Right atrium auricular region (tissue), 2 donors: ENCODE measurements around the gene SKI. TPM values are rescaled to one million over a fixed set of nuclear protein-coding genes. Genes with fewer than 3 reads are reported as not detected.

Source experiments
- DNase-seq: peaks from one replicate; pipeline ENCODE4 v3.0.0-alpha.2; 2019; ENCODE audit warnings: low spot score
- H3K27ac ChIP-seq, 2 donors: fragments of 200-600 bp; sonication (generic); 1 replicate in 1 of 2; 2 replicates in 1 of 2; pipeline ENCODE4 v1.5.1; 2016 to 2019
- H3K27me3 ChIP-seq, 2 donors: fragments of 200-600 bp; sonication (generic); one replicate each; pipeline versions ENCODE4 v1.5.1 to v1.6.0; 2017 to 2019
- H3K36me3 ChIP-seq: fragments of 200-600 bp; sonication (generic); one replicate; pipeline ENCODE4 v1.5.1; 2016
- H3K4me1 ChIP-seq, 2 donors: fragments of 200-600 bp; sonication (generic); one replicate each; pipeline versions ENCODE4 v1.5.1 to v1.6.0; 2017 to 2019
- H3K4me3 ChIP-seq, 2 donors: fragments of 200-600 bp; sonication (generic); 1 replicate in 1 of 2; 2 replicates in 1 of 2; pipeline ENCODE4 v1.5.1; 2017 to 2019; ENCODE audit warnings: mild to moderate bottlenecking in 1 of 2, moderate library complexity in 1 of 2
- H3K9me3 ChIP-seq, 2 donors: fragments of 200-600 bp; sonication (generic); one replicate each; pipeline ENCODE4 v1.5.1; 2019
- total RNA-seq, 2 donors: library from RNA; depleted of rRNA; stranded (reverse); fragments of >200 nt; gene quantifications; one replicate each; pipeline ENCODE4 v1.1.0, GENCODE V29; 2016
- TF ChIP-seq, protein P1 (sequence below), 2 donors: fragments of 200-600 bp; sonication (generic); IDR thresholded peaks; one replicate each; pipeline ENCODE4 v1.5.1; 2019; ENCODE audit warnings: antibody characterized with exemption in 2 of 2

SKI gene
- total RNA-seq, 2 donors from 2014 or later, result 36.7 to 57.2 TPM

DNA sequence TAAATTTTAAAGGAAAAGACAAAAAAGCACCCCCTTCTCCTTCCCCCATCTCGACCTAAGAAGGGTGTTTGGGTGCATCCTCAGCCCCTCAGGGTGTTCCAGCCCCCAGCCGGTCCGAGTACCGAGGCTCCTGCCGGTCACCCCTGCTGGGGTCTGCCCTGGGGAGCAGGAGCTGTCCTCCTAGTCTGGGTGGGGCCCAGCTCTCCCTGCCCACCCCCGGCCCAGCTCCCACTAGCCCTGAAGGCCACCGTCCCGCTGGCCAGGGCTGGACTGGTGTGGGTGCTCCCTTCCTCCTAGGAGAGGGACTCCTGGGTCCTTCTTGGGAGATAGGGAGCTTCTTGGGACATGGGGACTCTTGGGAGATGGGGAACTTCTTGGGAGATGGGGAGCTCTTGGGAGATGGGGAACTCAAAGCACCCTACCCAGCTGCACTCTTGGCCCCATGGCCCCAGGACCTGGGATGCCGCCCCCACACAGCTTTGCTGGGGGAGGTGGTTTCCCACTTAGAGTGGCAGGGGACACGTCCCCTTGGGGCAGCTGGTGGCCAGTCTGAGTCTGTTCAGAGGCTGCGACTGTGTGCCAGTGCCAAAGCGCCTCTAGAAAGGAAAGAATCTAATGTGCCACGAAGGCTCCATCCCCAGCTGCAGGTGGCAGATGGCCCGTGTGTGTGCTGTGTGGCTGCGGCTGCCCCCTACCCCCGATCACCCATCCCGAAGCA lies 118.7 kb downstream of the SKI start:
- Histone ChIP-seq H3K27me3 (no peaks in the 10 kb centered on the region), H3K4me3 (no peak overlapping the region), H3K9me3 (no peaks in the 10 kb centered on the region), H3K4me1 (no peaks in the 10 kb centered on the region), H3K36me3 (no peaks in the 10 kb centered on the region), H3K27ac (no peak overlapping the region)
- TF ChIP-seq, protein P1, sequence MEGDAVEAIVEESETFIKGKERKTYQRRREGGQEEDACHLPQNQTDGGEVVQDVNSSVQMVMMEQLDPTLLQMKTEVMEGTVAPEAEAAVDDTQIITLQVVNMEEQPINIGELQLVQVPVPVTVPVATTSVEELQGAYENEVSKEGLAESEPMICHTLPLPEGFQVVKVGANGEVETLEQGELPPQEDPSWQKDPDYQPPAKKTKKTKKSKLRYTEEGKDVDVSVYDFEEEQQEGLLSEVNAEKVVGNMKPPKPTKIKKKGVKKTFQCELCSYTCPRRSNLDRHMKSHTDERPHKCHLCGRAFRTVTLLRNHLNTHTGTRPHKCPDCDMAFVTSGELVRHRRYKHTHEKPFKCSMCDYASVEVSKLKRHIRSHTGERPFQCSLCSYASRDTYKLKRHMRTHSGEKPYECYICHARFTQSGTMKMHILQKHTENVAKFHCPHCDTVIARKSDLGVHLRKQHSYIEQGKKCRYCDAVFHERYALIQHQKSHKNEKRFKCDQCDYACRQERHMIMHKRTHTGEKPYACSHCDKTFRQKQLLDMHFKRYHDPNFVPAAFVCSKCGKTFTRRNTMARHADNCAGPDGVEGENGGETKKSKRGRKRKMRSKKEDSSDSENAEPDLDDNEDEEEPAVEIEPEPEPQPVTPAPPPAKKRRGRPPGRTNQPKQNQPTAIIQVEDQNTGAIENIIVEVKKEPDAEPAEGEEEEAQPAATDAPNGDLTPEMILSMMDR (IDR thresholded peaks at IDR 0.05), result no peak
- DNase-seq, result no peak

DNA sequence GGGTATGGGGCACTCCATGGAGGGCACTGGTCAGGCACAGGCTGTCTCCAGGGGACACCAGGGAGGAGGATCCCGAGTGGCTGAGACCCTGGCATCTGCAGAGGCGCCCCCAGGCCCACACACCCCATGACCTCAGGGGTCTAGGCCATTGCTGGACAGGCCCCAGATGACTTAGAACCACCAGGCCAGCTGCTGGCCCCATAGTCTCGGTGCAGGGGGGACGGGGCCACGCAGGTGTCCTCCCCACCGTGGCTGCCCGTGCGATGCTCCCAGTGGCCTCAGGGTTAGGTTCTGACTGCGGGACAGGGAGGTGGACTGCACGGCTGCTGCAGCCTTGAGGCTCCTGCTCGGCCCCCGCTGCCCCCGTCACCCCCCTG lies 119.3 kb downstream of the SKI start:
- DNase-seq, result no peak
- H3K9me3 ChIP-seq, result no peaks in the 10 kb centered on the region

DNA sequence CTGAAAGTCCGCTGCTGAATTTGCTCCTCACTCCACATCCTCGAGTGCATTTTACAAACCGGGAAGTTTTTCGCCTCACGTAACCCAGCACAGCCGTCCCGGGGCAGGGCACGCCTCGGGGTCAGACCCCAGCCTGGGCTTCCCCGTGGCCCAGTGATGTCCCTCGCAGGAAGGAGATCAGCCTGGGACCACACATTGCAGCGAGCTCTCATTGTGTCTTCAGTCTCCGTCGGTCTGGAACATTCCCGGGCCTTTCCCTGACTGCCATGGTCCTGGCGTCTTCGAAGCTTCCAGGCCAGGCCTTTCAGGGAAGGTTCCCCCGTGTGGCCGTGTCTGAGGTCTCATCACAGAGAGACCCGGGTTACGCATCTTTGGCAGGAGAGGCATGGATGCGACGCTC lies 119.8 kb downstream of the SKI start:
- Histone ChIP-seq H3K36me3 (no peaks in the 10 kb centered on the region), H3K4me1 (peaks cover 0 to 3% of the 10 kb centered on the region in 2 donors), H3K9me3 (no peaks in the 10 kb centered on the region), H3K4me3 (no peak overlapping the region), H3K27ac (no peak overlapping the region), H3K27me3 (no peaks in the 10 kb centered on the region)
- TF ChIP-seq, protein P1 (IDR thresholded peaks at IDR 0.05), result no peak
- no peak for DNase-seq

More for the DNA sequence above, 119.3 kb downstream of the SKI start:
- TF ChIP-seq, protein P1 (IDR thresholded peaks at IDR 0.05), result no peak
- Histone ChIP-seq H3K27me3 (no peaks in the 10 kb centered on the region), H3K4me3 (no peak overlapping the region), H3K27ac (no peak overlapping the region), H3K36me3 (no peaks in the 10 kb centered on the region), H3K4me1 (no peaks in the 10 kb centered on the region)

DNA sequence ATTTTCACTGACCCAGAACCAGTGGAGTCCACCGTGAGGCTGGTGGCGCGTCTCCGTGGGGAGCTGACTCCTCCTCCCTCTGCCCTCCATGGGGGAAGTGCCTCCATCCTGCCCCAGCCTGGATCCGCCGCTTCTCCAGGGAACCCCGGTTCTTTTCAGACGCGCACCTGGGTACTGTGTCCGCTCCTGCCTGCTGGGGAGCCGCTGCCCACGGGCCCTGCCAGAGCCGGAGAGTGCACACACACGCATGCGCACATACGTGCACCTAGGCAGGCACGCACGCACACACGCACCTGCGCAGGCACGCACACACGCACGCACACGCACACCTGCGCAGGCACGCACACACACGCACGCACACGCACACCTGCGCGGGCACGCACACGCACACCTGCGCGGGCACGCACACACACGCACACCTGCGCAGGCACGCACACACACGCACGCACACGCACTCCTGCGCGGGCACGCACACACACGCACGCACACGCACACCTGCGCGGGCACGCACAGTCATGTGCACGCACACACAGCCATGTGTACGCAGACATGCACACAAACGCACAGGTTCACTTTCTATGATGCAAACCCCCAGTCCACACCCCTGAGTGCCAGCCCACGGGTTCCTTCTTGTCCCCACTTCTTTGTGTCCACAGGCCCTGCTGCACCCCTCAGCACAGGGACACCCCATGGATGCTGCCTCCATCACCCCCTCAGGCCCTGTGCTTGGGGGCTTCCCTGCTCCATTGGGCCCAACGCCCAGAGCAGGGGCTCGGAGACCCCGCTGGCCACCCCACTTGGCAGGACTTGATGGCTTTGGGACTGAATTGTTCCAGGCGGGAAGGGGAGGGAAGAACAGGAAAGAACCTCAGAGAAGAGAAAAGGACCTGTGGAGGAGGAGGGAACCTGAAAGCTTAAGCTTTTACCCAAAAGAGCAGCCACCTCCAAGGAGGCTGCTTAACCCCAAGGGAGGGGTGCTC lies 120.5 kb downstream of the SKI start:
- Histone ChIP-seq H3K4me3 (no peak overlapping the region), H3K36me3 (no peaks in the 10 kb centered on the region), H3K4me1 (peaks cover 0 to 10% of the 10 kb centered on the region in 2 donors), H3K27ac (no peak overlapping the region), H3K27me3 (no peaks in the 10 kb centered on the region), H3K9me3 (no peaks in the 10 kb centered on the region)
- TF ChIP-seq, protein P1 (IDR thresholded peaks at IDR 0.05), result no peak
- no peak for DNase-seq

DNA sequence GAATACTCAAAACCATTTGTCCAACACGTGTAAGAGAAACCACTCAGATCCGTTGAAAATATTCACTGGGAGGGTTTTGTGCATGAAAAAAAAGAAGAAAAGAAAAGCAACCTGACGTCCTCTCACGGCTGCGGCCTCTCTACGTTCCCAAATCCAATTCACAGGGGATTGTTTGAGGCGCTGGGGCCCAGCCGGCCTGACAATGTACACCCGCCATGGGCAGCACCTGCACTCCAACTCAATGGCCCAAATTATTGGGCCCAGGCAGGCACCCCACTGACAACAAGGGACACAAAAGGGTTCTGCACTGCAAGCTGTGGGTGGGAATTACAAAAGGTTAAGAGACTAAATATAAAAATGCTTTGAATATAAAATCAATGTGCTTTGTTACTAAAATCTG lies 121.7 kb downstream of the SKI start:
- Histone ChIP-seq H3K27ac (no peak overlapping the region), H3K36me3 (no peaks in the 10 kb centered on the region), H3K4me3 (no peak overlapping the region), H3K9me3 (no peaks in the 10 kb centered on the region), H3K27me3 (no peaks in the 10 kb centered on the region), H3K4me1 (peaks cover 0 to 10% of the 10 kb centered on the region in 2 donors)
- TF ChIP-seq, protein P1 (IDR thresholded peaks at IDR 0.05), result no peak
- no peak for DNase-seq
